Endothelial cell (in vitro differentiated cells): Measurements from ENCODE around the gene CORO2B. TPM values are rescaled to one million over a fixed set of nuclear protein-coding genes. Genes with fewer than 3 reads are reported as not detected.
"Not testable (repeated sequence)": the region's sequence is repeated elsewhere in the genome, so short reads cannot be mapped to it uniquely, and the experiment has no call there.

Source experiments
- DNase-seq: peaks from one replicate; pipeline ENCODE4 v3.0.0; 2021; ENCODE audit warnings: low spot score
- H3K27ac Mint-ChIP-seq: one replicate; pipeline ENCODE4 v1.8.0; 2021; ENCODE audit warnings: mixed read lengths, inconsistent platforms; ENCODE audit not compliant: unreplicated experiment
- H3K27me3 Mint-ChIP-seq: one replicate; pipeline ENCODE4 v1.8.0; 2021; ENCODE audit warnings: mild to moderate bottlenecking, moderate library complexity, mixed read lengths, inconsistent platforms; ENCODE audit not compliant: unreplicated experiment
- H3K36me3 Mint-ChIP-seq: one replicate; pipeline ENCODE4 v1.8.0; 2021; ENCODE audit warnings: mild to moderate bottlenecking, low read depth, mixed read lengths, inconsistent platforms; ENCODE audit not compliant: unreplicated experiment
- H3K4me1 Mint-ChIP-seq: one replicate; pipeline ENCODE4 v1.8.0; 2021; ENCODE audit warnings: mild to moderate bottlenecking, mixed read lengths, inconsistent platforms; ENCODE audit not compliant: unreplicated experiment
- H3K4me3 Mint-ChIP-seq: one replicate; pipeline ENCODE4 v1.8.0; 2021; ENCODE audit warnings: mild to moderate bottlenecking, mixed read lengths, inconsistent platforms; ENCODE audit not compliant: unreplicated experiment
- H3K9me3 Mint-ChIP-seq: one replicate; pipeline ENCODE4 v1.8.0; 2021; ENCODE audit warnings: mixed read lengths, inconsistent platforms; ENCODE audit not compliant: unreplicated experiment
- CTCF ChIP-seq: fragments of 200-600 bp; sonication (generic); IDR thresholded peaks from one replicate; pipeline ENCODE4 v1.5.0; 2021; ENCODE audit warnings: antibody characterized with exemption; ENCODE audit not compliant: unreplicated experiment
- total RNA-seq: library from RNA; stranded (reverse); fragmentation: NEBNext Ultra II Directional; extraction: Animal tissue kit (Norgen Biotek cat#: 25700); gene quantifications from one replicate; pipeline ENCODE4 v1.2.1, GENCODE V29; 2021; ENCODE audit not compliant: unreplicated experiment

The CORO2B gene
- total RNA-seq, 1 donor from 2014 or later = 71.7 TPM

GRCh38 chr15:68643216-68643830 is 64.5 kb downstream of the CORO2B start:
- no peak for TF ChIP-seq CTCF
- DNase-seq = no peak
- H3K4me1 Mint-ChIP-seq = peaks cover 35% of the 10 kb centered on the region
- H3K4me3 Mint-ChIP-seq = no peak overlapping the region
- no peaks in the 10 kb centered on the region for H3K27me3 Mint-ChIP-seq
- H3K27ac Mint-ChIP-seq = no peak overlapping the region
- peaks cover 10% of the 10 kb centered on the region for H3K36me3 Mint-ChIP-seq
- H3K9me3 Mint-ChIP-seq = no peaks in the 10 kb centered on the region

- TF ChIP-seq CTCF = no peak
- no peak for DNase-seq
Measured at GRCh38 chr15:68644083-68644904, 65.5 kb downstream of the CORO2B start.

GRCh38 chr15:68644996-68645395 is 66.2 kb downstream of the CORO2B start:
- Mint-ChIP-seq H3K9me3 (no peaks in the 10 kb centered on the region), H3K27ac (no peak overlapping the region), H3K27me3 (no peaks in the 10 kb centered on the region), H3K4me1 (peaks cover 27% of the 10 kb centered on the region), H3K36me3 (peaks cover 10% of the 10 kb centered on the region), H3K4me3 (no peak overlapping the region)
- DNase-seq = no peak
- TF ChIP-seq CTCF = no peak

More at GRCh38 chr15:68644083-68644904, 65.5 kb downstream of the CORO2B start:
- Mint-ChIP-seq H3K4me1 (peaks cover 34% of the 10 kb centered on the region), H3K36me3 (peaks cover 10% of the 10 kb centered on the region), H3K27me3 (no peaks in the 10 kb centered on the region), H3K9me3 (no peaks in the 10 kb centered on the region), H3K27ac (no peak overlapping the region), H3K4me3 (no peak overlapping the region)

GRCh38 chr15:68646156-68646555 is 67.4 kb downstream of the CORO2B start:
- Mint-ChIP-seq H3K4me1 (peaks cover 21% of the 10 kb centered on the region), H3K9me3 (no peaks in the 10 kb centered on the region), H3K27me3 (no peaks in the 10 kb centered on the region), H3K36me3 (peaks cover 6% of the 10 kb centered on the region), H3K4me3 (no peak overlapping the region), H3K27ac (no peak overlapping the region)
- no peak for TF ChIP-seq CTCF
- no peak for DNase-seq

GRCh38 chr15:68646696-68647095 is 67.9 kb downstream of the CORO2B start:
- Mint-ChIP-seq H3K9me3 (no peaks in the 10 kb centered on the region), H3K36me3 (peaks cover 10% of the 10 kb centered on the region), H3K4me1 (peaks cover 20% of the 10 kb centered on the region), H3K27me3 (no peaks in the 10 kb centered on the region), H3K27ac (no peak overlapping the region), H3K4me3 (no peak overlapping the region)
- TF ChIP-seq CTCF = no peak
- no peak for DNase-seq

- Mint-ChIP-seq H3K36me3 (peaks cover 12% of the 10 kb centered on the region), H3K4me1 (peaks cover 17% of the 10 kb centered on the region)
- not testable (repeated sequence) for DNase-seq, H3K4me3 Mint-ChIP-seq, H3K27ac Mint-ChIP-seq, H3K27me3 Mint-ChIP-seq, H3K9me3 Mint-ChIP-seq
Measured at GRCh38 chr15:68647361-68647760, 68.6 kb downstream of the CORO2B start.
